Epithelial cell of proximal tubule (primary cell): Measurements from ENCODE around the gene KCNH8. TPM values are rescaled to one million over a fixed set of nuclear protein-coding genes. Genes with fewer than 3 reads are reported as not detected.

Experiments
- DNase-seq: peaks from one replicate; pipeline ENCODE4 v3.0.0-alpha.2; 2011; ENCODE audit warnings: low read depth
- H3K4me3 ChIP-seq: 2 replicates; pipeline ENCODE4 v1.5.1; 2011; ENCODE audit warnings: low read depth, mild to moderate bottlenecking, low read length
- CTCF ChIP-seq: conservative IDR thresholded peaks from 2 replicates; pipeline ENCODE4 v1.5.1; 2012; ENCODE audit warnings: low read depth, mild to moderate bottlenecking, low read length
- total RNA-seq: library from RNA; depleted of rRNA; stranded (reverse); fragments of >200 nt; gene quantifications from 2 replicates; pipeline ENCODE4 v1.2.3, GENCODE V29; 2015

The KCNH8 gene
- total RNA-seq, 1 donor from 2014 or later = 0.40 TPM

- DNase-seq = no peak
- no peak for TF ChIP-seq CTCF
- no peak overlapping the region for H3K4me3 ChIP-seq
These were observed 58.2 kb downstream of the KCNH8 start for GRCh38 chr3:19206540-19206939.

GRCh38 chr3:19213603-19214220, 65.4 kb downstream of the KCNH8 start:
- no peak overlapping the region for H3K4me3 ChIP-seq
- peak; percentile 5 for TF ChIP-seq CTCF
- DNase-seq = no peak

GRCh38 chr3:19215427-19215826, 67.1 kb downstream of the KCNH8 start:
- H3K4me3 ChIP-seq = no peak overlapping the region
- no peak for TF ChIP-seq CTCF
- DNase-seq = no peak

- no peak overlapping the region for H3K4me3 ChIP-seq
- no peak for TF ChIP-seq CTCF
- DNase-seq = no peak
These were observed 68.5 kb downstream of the KCNH8 start for GRCh38 chr3:19216669-19217337.

- no peak for DNase-seq
- TF ChIP-seq CTCF = no peak
These were observed 72.0 kb downstream of the KCNH8 start for GRCh38 chr3:19220311-19220710.

GRCh38 chr3:19221081-19221480, 72.8 kb downstream of the KCNH8 start:
- no peak for TF ChIP-seq CTCF
- H3K4me3 ChIP-seq = no peak overlapping the region
- no peak for DNase-seq

More at GRCh38 chr3:19220311-19220710, 72.0 kb downstream of the KCNH8 start:
- no peak overlapping the region for H3K4me3 ChIP-seq

GRCh38 chr3:19226479-19226878, 78.2 kb downstream of the KCNH8 start:
- no peak for DNase-seq
- no peak overlapping the region for H3K4me3 ChIP-seq
- no peak for TF ChIP-seq CTCF
